Eye (tissue), 1 donor: ENCODE results near the gene RPS27.
"Not testable (repeated sequence)": the region's sequence is repeated elsewhere in the genome, so short reads cannot be mapped to it uniquely, and the experiment has no call there.

ENCODE experiments used
- DNase-seq: peaks from one replicate; pipeline ENCODE4 v3.0.0-alpha.2; 2015

RPS27 gene

GRCh38 chr1:153987621-153988020 is 2.9 kb upstream of the RPS27 start:
- DNase-seq = no peak

GRCh38 chr1:153991151-153991630 is 629 bp downstream of the RPS27 start:
- no peak for DNase-seq

GRCh38 chr1:153991806-153992205 is 1.2 kb downstream of the RPS27 start:
- DNase-seq = no peak

GRCh38 chr1:153995202-153995601 is 4.6 kb downstream of the RPS27 start:
- DNase-seq = no peak

GRCh38 chr1:153995640-153996039 is 5.1 kb downstream of the RPS27 start:
- DNase-seq = no peak

GRCh38 chr1:153996882-153997281 is 6.3 kb downstream of the RPS27 start:
- DNase-seq = not testable (repeated sequence)

- DNase-seq = no peak
Observed at GRCh38 chr1:154000420-154000819, 9.9 kb downstream of the RPS27 start.

GRCh38 chr1:154006136-154006535 is 15.6 kb downstream of the RPS27 start:
- no peak for DNase-seq

GRCh38 chr1:154012129-154012528 is 21.6 kb downstream of the RPS27 start:
- no peak for DNase-seq

GRCh38 chr1:154012543-154012942 is 22.0 kb downstream of the RPS27 start:
- DNase-seq = not testable (repeated sequence)

- no peak for DNase-seq
Observed at GRCh38 chr1:154014154-154014907, 23.8 kb downstream of the RPS27 start.

- no peak for DNase-seq
Observed at GRCh38 chr1:154019269-154019668, 28.7 kb downstream of the RPS27 start.

- DNase-seq = no peak
Observed at GRCh38 chr1:154019940-154020339, 29.4 kb downstream of the RPS27 start.

- not testable (repeated sequence) for DNase-seq
Observed at GRCh38 chr1:154033697-154034096, 43.1 kb downstream of the RPS27 start.
